ENCODE measurements around the gene TMC3.

GRCh38 chr15:81309647-81310450, 64.2 kb downstream of the TMC3 start:
- TF ChIP-seq ZBTB7B (CRISPR knock-in tag; IDR thresholded peaks at IDR 0.05) (no peak), ZNF501 (CRISPR knock-in tag; IDR thresholded peaks at IDR 0.05) (no peak), ZHX2 (IDR thresholded peaks at IDR 0.05; ENCODE audit: low read depth) (no peak), ZHX2 (CRISPR knock-in tag; IDR thresholded peaks at IDR 0.05; ENCODE audit: borderline replicate concordance) (no peak), CAMTA2 (CRISPR knock-in tag; IDR thresholded peaks at IDR 0.05; ENCODE audit: borderline replicate concordance) (no peak), REST (IDR thresholded peaks at IDR 0.05; ENCODE audit: borderline replicate concordance in 1 of 2, low read depth in 1 of 2, low read length in 2 of 2) (no peak), ZNF720 (CRISPR knock-in tag; IDR thresholded peaks at IDR 0.05) (no peak), TSC22D2 (CRISPR knock-in tag; IDR thresholded peaks at IDR 0.05; ENCODE audit: borderline replicate concordance) (no peak), ZNF280B (CRISPR knock-in tag; IDR thresholded peaks at IDR 0.05; ENCODE audit: borderline replicate concordance) (no peak)

Measured in HepG2 (cell line).